Liver (tissue), 3 donors: ENCODE results near the gene ETS2.

Experiments
- CTCF ChIP-seq: fragments of 150-350 bp; IDR thresholded peaks from 2 replicates; pipeline ENCODE4 v1.5.1; 2017; ENCODE audit warnings: improper control_type of control experiment, low read depth, low read length; ENCODE audit not compliant: missing input control
- EGR1 ChIP-seq, 2 donors: IDR thresholded peaks; 2 replicates each; pipeline ENCODE4 v1.6.1; 2016 to 2018; ENCODE audit warnings: antibody characterized with exemption in 2 of 2, low read depth in 2 of 2
- JUND ChIP-seq, 2 donors: IDR thresholded peaks; 2 replicates each; pipeline ENCODE4 v1.6.1; 2016; ENCODE audit warnings: antibody characterized with exemption in 2 of 2
- MAX ChIP-seq: IDR thresholded peaks from 2 replicates; pipeline ENCODE4 v1.6.1; 2016; ENCODE audit warnings: antibody characterized with exemption
- RAD21 ChIP-seq, 2 donors: IDR thresholded peaks; 2 replicates each; pipeline ENCODE4 v1.6.1; 2016; ENCODE audit warnings: antibody characterized with exemption in 2 of 2, mild to moderate bottlenecking in 2 of 2
- REST ChIP-seq: IDR thresholded peaks from 2 replicates; pipeline ENCODE4 v1.6.1; 2016; ENCODE audit warnings: antibody characterized with exemption, mild to moderate bottlenecking
- RXRA ChIP-seq, 2 donors: IDR thresholded peaks; 2 replicates each; pipeline ENCODE4 v1.6.1; 2017 to 2018; ENCODE audit warnings: antibody characterized with exemption in 2 of 2, mild to moderate bottlenecking in 1 of 2
- SP1 ChIP-seq: IDR thresholded peaks from 2 replicates; pipeline ENCODE4 v1.6.1; 2018; ENCODE audit warnings: antibody characterized with exemption, mild to moderate bottlenecking
- TAF1 ChIP-seq: conservative IDR thresholded peaks from 2 replicates; pipeline ENCODE4 v1.6.1; 2016; ENCODE audit warnings: antibody characterized with exemption, mild to moderate bottlenecking
- YY1 ChIP-seq: IDR thresholded peaks from 2 replicates; pipeline ENCODE4 v1.6.1; 2016; ENCODE audit warnings: antibody characterized with exemption, mild to moderate bottlenecking
- ZBTB33 ChIP-seq: IDR thresholded peaks from 2 replicates; pipeline ENCODE4 v1.6.1; 2016; ENCODE audit warnings: antibody characterized with exemption
- donor health status: healthy.
- donor health status: healthy.

- TF ChIP-seq TAF1 (no peak), JUND (IDR thresholded peaks at IDR 0.05) (no peak), RAD21 (IDR thresholded peaks at IDR 0.05) (no peak), CTCF (no peak), SP1 (no peak), RXRA (IDR thresholded peaks at IDR 0.05) (no peak), EGR1 (IDR thresholded peaks at IDR 0.05; ENCODE audit: low read depth in 2 of 2) (no peak), REST (no peak), ZBTB33 (no peak), YY1 (no peak), MAX (no peak)
Measured at GRCh38 chr21:38771536-38771935, 34.2 kb upstream of the ETS2 start.
